ENCODE results near the gene NFIX.

- TF ChIP-seq CREB1 (CRISPR knock-in tag; IDR thresholded peaks at IDR 0.05; ENCODE audit: low read depth), result no peak
- TF ChIP-seq REST (IDR thresholded peaks at IDR 0.05; ENCODE audit: unreplicated experiment), result no peak
- peak; percentile 7 to 64; a peak in 2 of 4 replicates for TF ChIP-seq CTCF (conservative IDR thresholded peaks at IDR 0.05; ENCODE audit: low read depth in 2 of 2)
- no peak for TF ChIP-seq EZH2phosphoT487 (IDR thresholded peaks at IDR 0.05; ENCODE audit: unreplicated experiment)
- no peak for TF ChIP-seq POLR2AphosphoS5 (IDR thresholded peaks at IDR 0.05; ENCODE audit: low read depth)
- no peak for TF ChIP-seq NANOG (IDR thresholded peaks at IDR 0.05; ENCODE audit: borderline replicate concordance)
- no peak for TF ChIP-seq EZH2 (IDR thresholded peaks at IDR 0.05; ENCODE audit: low read depth, unreplicated experiment)
- no peak for TF ChIP-seq ZNF114 (CRISPR knock-in tag; IDR thresholded peaks at IDR 0.05)
- TF ChIP-seq ZNF331 (CRISPR knock-in tag; IDR thresholded peaks at IDR 0.05; ENCODE audit: low read depth), result no peak
- no peak for TF ChIP-seq STAT1 (IDR thresholded peaks at IDR 0.05; ENCODE audit: unreplicated experiment)
- no peak for TF ChIP-seq ETS1 (IDR thresholded peaks at IDR 0.05)
These were observed 38.0 kb downstream of the NFIX start for GRCh38 chr19:13033244-13033643.

Measured in GM23338 (cell line).